Loucy (cell line): Measurements from ENCODE around the gene MLLT10.

ENCODE experiments used
- H2AFZ ChIP-seq: fragments of 200-600 bp; sonication (generic); 2 replicates; pipeline ENCODE4 v1.6.0; 2016; ENCODE audit warnings: antibody characterized with exemption, mild to moderate bottlenecking, low read length, moderate library complexity
- H3F3A ChIP-seq: fragments of 200-600 bp; 2 replicates; pipeline ENCODE4 v1.6.0; 2016; ENCODE audit warnings: antibody characterized with exemption, low read depth, mild to moderate bottlenecking
- H3K27me3 ChIP-seq: fragments of 200-600 bp; sonication (generic); 2 replicates; pipeline ENCODE4 v1.6.1; 2014; ENCODE audit warnings: low read length, mild to moderate bottlenecking; ENCODE audit not compliant: insufficient read depth, poor library complexity, severe bottlenecking
- H3K36me3 ChIP-seq: fragments of 200-600 bp; sonication (generic); 2 replicates; pipeline ENCODE4 v1.6.1; 2016; ENCODE audit warnings: low read length; ENCODE audit not compliant: insufficient read depth
- H3K4me1 ChIP-seq: fragments of 200-600 bp; sonication (generic); 2 replicates; pipeline ENCODE4 v1.5.1; 2014; ENCODE audit warnings: low read length, mild to moderate bottlenecking; ENCODE audit not compliant: insufficient read depth, poor library complexity, severe bottlenecking
- H3K4me2 ChIP-seq: fragments of 200-600 bp; sonication (generic); 2 replicates; pipeline ENCODE4 v1.6.0; 2014; ENCODE audit warnings: antibody characterized with exemption, low read length, low read depth, mild to moderate bottlenecking; ENCODE audit not compliant: poor library complexity, severe bottlenecking
- H3K4me3 ChIP-seq: fragments of 200-600 bp; sonication (generic); 2 replicates; pipeline ENCODE4 v1.5.1; 2014; ENCODE audit warnings: low read length, mild to moderate bottlenecking, mixed read lengths; ENCODE audit not compliant: poor library complexity, severe bottlenecking
- H3K79me2 ChIP-seq: fragments of 200-600 bp; sonication (generic); 2 replicates; pipeline ENCODE4 v1.6.1; 2014; ENCODE audit warnings: low read length; ENCODE audit not compliant: insufficient read depth
- H3K9ac ChIP-seq: fragments of 200-600 bp; sonication (generic); 2 replicates; pipeline ENCODE4 v1.6.0; 2014; ENCODE audit warnings: mild to moderate bottlenecking, low read depth, low read length, moderate library complexity; ENCODE audit not compliant: poor library complexity, severe bottlenecking
- H3K9me2 ChIP-seq: fragments of 200-600 bp; sonication (generic); replicated peaks from 2 replicates; pipeline ENCODE4 v1.6.1; 2016; ENCODE audit warnings: low read depth, low read length, mixed read lengths
- H3K9me3 ChIP-seq: fragments of 200-600 bp; sonication (generic); 2 replicates; pipeline ENCODE4 v1.6.1; 2014; ENCODE audit warnings: mild to moderate bottlenecking, antibody characterized with exemption, low read length, low read depth; ENCODE audit not compliant: insufficient read depth
- H4K20me1 ChIP-seq: fragments of 200-600 bp; sonication (generic); 2 replicates; pipeline ENCODE4 v1.6.0; 2014; ENCODE audit warnings: antibody characterized with exemption, low read length, mild to moderate bottlenecking; ENCODE audit not compliant: insufficient read depth, poor library complexity, severe bottlenecking
- CTCF ChIP-seq: fragments of 200-600 bp; sonication (generic); conservative IDR thresholded peaks from 2 replicates; pipeline ENCODE4 v1.5.1; 2014; ENCODE audit warnings: mild to moderate bottlenecking, antibody characterized with exemption, low read length
- EZH2phosphoT487 ChIP-seq: fragments of 200-600 bp; IDR thresholded peaks from 2 replicates; pipeline ENCODE4 v1.6.1; 2018; ENCODE audit warnings: antibody characterized with exemption, mild to moderate bottlenecking, moderate library complexity, borderline replicate concordance

The MLLT10 gene

DNA sequence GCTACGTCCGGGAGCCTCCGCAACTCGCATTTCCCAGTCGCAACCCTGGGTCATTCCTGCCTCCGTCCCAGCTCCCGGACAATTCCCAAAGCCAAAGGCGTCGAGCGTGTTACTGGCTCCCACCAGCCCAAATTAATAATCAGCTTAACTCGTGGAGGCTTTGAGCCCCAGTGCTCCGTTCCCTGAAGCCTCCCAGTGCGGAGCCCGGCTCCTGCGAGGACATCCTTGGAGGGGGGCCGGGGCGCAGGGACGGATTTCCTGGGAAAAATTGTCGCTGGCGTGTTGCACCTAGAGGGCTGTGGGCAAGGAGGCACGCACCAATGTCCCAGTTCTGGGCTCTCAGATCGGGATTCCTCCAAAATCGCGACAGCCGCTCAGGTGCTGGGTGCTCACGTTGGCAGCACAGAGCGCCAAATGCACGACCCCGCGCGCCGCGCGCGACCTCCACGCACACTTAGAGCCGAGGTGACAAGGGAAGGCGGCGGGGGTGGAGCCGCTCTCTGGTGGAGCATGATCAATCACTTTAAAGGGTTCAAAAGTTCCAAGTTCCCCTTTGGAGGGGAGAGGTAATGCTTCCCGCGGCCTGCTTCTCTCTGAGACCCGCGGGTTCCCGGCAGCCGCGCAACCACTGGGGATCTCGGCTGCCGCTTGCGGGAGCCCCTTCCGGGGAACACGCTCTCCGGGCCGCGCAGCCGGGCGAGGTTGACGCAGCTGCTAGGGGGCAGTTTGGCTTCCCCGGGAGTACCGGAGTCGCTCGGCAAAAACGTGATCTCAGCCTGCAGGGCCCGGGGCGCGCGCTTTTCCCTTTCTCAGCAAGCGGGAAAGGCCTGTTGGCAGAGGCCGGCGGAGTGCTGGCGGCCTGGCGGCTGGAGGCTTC, 34.1 kb upstream of the MLLT10 start:
- no peaks in the 10 kb centered on the region for H3K27me3 ChIP-seq
- H3K4me2 ChIP-seq = no peak overlapping the region
- no peak for TF ChIP-seq CTCF
- TF ChIP-seq EZH2phosphoT487 = no peak
- H3K36me3 ChIP-seq = no peaks in the 10 kb centered on the region
- no peaks in the 10 kb centered on the region for H3K4me1 ChIP-seq
- no peaks in the 10 kb centered on the region for H3F3A ChIP-seq
- H4K20me1 ChIP-seq = no peaks in the 10 kb centered on the region
- no peaks in the 10 kb centered on the region for H3K9me3 ChIP-seq
- H3K4me3 ChIP-seq = no peak overlapping the region
- no peaks in the 10 kb centered on the region for H3K79me2 ChIP-seq
- H2AFZ ChIP-seq = no peak overlapping the region
- no peaks in the 10 kb centered on the region for H3K9me2 ChIP-seq
- no peak overlapping the region for H3K9ac ChIP-seq

DNA sequence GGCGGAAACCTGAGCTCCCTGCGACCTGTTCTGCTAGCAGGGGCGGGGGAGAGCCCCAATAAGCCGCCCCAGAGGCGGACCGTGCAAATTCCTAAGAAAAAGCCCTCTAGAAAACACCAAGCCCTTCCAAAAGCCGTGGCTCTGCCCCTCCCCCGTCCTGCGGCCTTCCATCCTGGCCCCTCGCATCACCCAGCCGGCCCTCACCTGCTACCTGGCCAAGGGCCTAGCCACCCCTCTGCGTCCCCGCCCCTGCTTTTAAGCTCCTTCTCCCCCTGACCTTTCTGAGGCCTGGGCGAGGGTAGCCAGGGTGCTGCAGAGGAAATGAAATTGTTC, 33.5 kb upstream of the MLLT10 start:
- H2AFZ ChIP-seq = no peak overlapping the region
- H3K79me2 ChIP-seq = no peaks in the 10 kb centered on the region
- H3K9ac ChIP-seq = no peak overlapping the region
- H3F3A ChIP-seq = no peaks in the 10 kb centered on the region
- H3K27me3 ChIP-seq = no peaks in the 10 kb centered on the region
- H3K4me3 ChIP-seq = no peak overlapping the region
- H4K20me1 ChIP-seq = no peaks in the 10 kb centered on the region
- no peak overlapping the region for H3K4me2 ChIP-seq
- no peaks in the 10 kb centered on the region for H3K36me3 ChIP-seq
- peaks cover under 1% of the 10 kb centered on the region for H3K4me1 ChIP-seq
- H3K9me3 ChIP-seq = no peaks in the 10 kb centered on the region
- TF ChIP-seq EZH2phosphoT487 = no peak
- TF ChIP-seq CTCF = no peak
- no peaks in the 10 kb centered on the region for H3K9me2 ChIP-seq

GRCh38 chr10:21501091-21501490, 32.9 kb upstream of the MLLT10 start:
- no peaks in the 10 kb centered on the region for H3K27me3 ChIP-seq
- no peaks in the 10 kb centered on the region for H3K79me2 ChIP-seq
- no peaks in the 10 kb centered on the region for H4K20me1 ChIP-seq
- H3F3A ChIP-seq = no peaks in the 10 kb centered on the region
- H3K4me3 ChIP-seq = no peak overlapping the region
- H3K9ac ChIP-seq = no peak overlapping the region
- TF ChIP-seq CTCF (no peak), EZH2phosphoT487 (no peak)
- H3K9me3 ChIP-seq = no peaks in the 10 kb centered on the region
- no peaks in the 10 kb centered on the region for H3K9me2 ChIP-seq
- H3K4me1 ChIP-seq = peaks cover 4% of the 10 kb centered on the region
- no peak overlapping the region for H3K4me2 ChIP-seq
- no peak overlapping the region for H2AFZ ChIP-seq
- no peaks in the 10 kb centered on the region for H3K36me3 ChIP-seq
